Chondrocyte (in vitro differentiated cells): Measurements from ENCODE around the gene GTF2F2. TPM values are rescaled to one million over a fixed set of nuclear protein-coding genes. Genes with fewer than 3 reads are reported as not detected.

Experiments used
- DNase-seq: peaks from one replicate; pipeline ENCODE4 v3.0.0; 2021; ENCODE audit warnings: mixed read lengths, low spot score
- H3K27ac Mint-ChIP-seq: one replicate; pipeline ENCODE4 v1.8.0; 2021; ENCODE audit warnings: mild to moderate bottlenecking, moderate library complexity, mixed read lengths; ENCODE audit not compliant: unreplicated experiment
- H3K27me3 Mint-ChIP-seq: 2 replicates; pipeline ENCODE4 v1.8.0; 2021; ENCODE audit warnings: low read depth, mixed read lengths
- H3K36me3 Mint-ChIP-seq: 2 replicates; pipeline ENCODE4 v1.8.0; 2021; ENCODE audit warnings: low read depth, mixed read lengths
- H3K4me1 Mint-ChIP-seq: 2 replicates; pipeline ENCODE4 v1.8.0; 2021; ENCODE audit warnings: low read depth, mild to moderate bottlenecking, mixed read lengths
- H3K4me3 Mint-ChIP-seq: one replicate; pipeline ENCODE4 v1.8.0; 2021; ENCODE audit warnings: mild to moderate bottlenecking, moderate library complexity, mixed read lengths; ENCODE audit not compliant: unreplicated experiment
- H3K9me3 Mint-ChIP-seq: 2 replicates; pipeline ENCODE4 v1.8.0; 2021; ENCODE audit warnings: low read depth, mixed read lengths
- total RNA-seq: library from RNA; stranded (reverse); gene quantifications from 3 replicates; pipeline ENCODE4 v1.2.1, GENCODE V29; 2021
- TF ChIP-seq, protein P1 (sequence below): fragments of 200-600 bp; sonication (generic); IDR thresholded peaks from 2 replicates; pipeline ENCODE4 v1.5.0; 2021; ENCODE audit warnings: antibody characterized with exemption, mild to moderate bottlenecking, moderate library complexity

Gene GTF2F2
- total RNA-seq, 1 donor from 2014 or later, result 15.6 TPM

DNA sequence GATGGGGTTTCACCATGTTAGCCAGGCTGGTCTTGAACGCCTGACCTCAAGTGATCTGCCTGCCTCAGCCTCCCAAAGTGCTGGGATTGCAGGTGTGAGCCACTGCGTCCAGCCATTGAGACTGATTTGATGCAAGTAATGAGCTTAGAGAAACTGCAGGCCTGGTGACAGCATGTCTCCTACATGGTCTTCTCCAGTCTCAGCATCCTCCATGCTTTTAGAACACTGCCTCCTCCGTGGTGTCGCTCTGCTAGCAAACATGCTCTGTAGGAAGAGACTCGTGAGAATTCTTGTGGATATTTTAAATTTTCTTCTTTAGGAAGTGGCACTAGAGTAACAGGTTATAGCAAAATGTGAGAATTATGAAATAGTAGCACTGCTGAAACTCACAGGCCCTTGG, 183.6 kb downstream of the GTF2F2 start:
- H3K4me1 Mint-ChIP-seq, result no peaks in the 10 kb centered on the region
- no peak for DNase-seq
- H3K27me3 Mint-ChIP-seq, result no peaks in the 10 kb centered on the region
- no peak overlapping the region for H3K27ac Mint-ChIP-seq
- H3K9me3 Mint-ChIP-seq, result no peaks in the 10 kb centered on the region
- H3K4me3 Mint-ChIP-seq, result no peak overlapping the region
- H3K36me3 Mint-ChIP-seq, result no peaks in the 10 kb centered on the region
- TF ChIP-seq, protein P1, sequence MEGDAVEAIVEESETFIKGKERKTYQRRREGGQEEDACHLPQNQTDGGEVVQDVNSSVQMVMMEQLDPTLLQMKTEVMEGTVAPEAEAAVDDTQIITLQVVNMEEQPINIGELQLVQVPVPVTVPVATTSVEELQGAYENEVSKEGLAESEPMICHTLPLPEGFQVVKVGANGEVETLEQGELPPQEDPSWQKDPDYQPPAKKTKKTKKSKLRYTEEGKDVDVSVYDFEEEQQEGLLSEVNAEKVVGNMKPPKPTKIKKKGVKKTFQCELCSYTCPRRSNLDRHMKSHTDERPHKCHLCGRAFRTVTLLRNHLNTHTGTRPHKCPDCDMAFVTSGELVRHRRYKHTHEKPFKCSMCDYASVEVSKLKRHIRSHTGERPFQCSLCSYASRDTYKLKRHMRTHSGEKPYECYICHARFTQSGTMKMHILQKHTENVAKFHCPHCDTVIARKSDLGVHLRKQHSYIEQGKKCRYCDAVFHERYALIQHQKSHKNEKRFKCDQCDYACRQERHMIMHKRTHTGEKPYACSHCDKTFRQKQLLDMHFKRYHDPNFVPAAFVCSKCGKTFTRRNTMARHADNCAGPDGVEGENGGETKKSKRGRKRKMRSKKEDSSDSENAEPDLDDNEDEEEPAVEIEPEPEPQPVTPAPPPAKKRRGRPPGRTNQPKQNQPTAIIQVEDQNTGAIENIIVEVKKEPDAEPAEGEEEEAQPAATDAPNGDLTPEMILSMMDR, result no peak

DNA sequence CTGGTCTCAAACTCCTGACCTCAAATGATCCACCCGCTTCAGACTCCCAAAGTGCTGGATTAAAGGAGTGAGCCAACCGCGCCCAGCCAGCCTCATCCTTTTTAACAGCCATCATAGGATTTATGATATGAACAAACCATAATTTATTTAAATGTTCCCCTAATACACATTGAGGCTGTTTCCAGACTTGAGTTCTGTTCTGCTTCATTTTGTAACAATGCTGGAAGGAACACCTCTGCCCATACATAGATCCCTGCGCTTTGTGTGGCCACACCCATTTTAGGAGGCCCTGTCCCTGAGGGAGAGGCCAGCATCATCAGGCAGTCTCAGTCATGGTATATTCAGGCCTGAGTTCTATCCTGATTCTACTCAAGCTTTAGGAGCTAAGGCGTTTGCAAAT, 184.8 kb downstream of the GTF2F2 start:
- no peak overlapping the region for H3K27ac Mint-ChIP-seq
- peaks cover 5% of the 10 kb centered on the region for H3K4me1 Mint-ChIP-seq
- no peaks in the 10 kb centered on the region for H3K27me3 Mint-ChIP-seq
- DNase-seq, result no peak
- TF ChIP-seq, protein P1, result no peak
- H3K9me3 Mint-ChIP-seq, result no peaks in the 10 kb centered on the region
- H3K36me3 Mint-ChIP-seq, result no peaks in the 10 kb centered on the region
- H3K4me3 Mint-ChIP-seq, result no peak overlapping the region

- Mint-ChIP-seq H3K27ac (no peak overlapping the region), H3K27me3 (no peaks in the 10 kb centered on the region), H3K4me1 (peaks cover 19% of the 10 kb centered on the region), H3K36me3 (no peaks in the 10 kb centered on the region), H3K9me3 (no peaks in the 10 kb centered on the region), H3K4me3 (no peak overlapping the region)
- DNase-seq, result no peak
- TF ChIP-seq, protein P1, result no peak
Observed at GRCh38 chr13:45306966-45307365, 186.7 kb downstream of the GTF2F2 start.

GRCh38 chr13:45310341-45311131, 190.2 kb downstream of the GTF2F2 start:
- Mint-ChIP-seq H3K27me3 (no peaks in the 10 kb centered on the region), H3K4me3 (peak overlapping the region; percentile 75), H3K4me1 (peaks cover 19% of the 10 kb centered on the region), H3K9me3 (no peaks in the 10 kb centered on the region), H3K27ac (no peak overlapping the region), H3K36me3 (no peaks in the 10 kb centered on the region)
- TF ChIP-seq, protein P1, result no peak
- DNase-seq, result no peak

GRCh38 chr13:45314822-45315221, 194.5 kb downstream of the GTF2F2 start:
- TF ChIP-seq, protein P1, result no peak
- DNase-seq, result no peak
- no peak overlapping the region for H3K27ac Mint-ChIP-seq
- H3K9me3 Mint-ChIP-seq, result no peaks in the 10 kb centered on the region
- H3K4me1 Mint-ChIP-seq, result peaks cover 20% of the 10 kb centered on the region
- H3K36me3 Mint-ChIP-seq, result no peaks in the 10 kb centered on the region
- H3K4me3 Mint-ChIP-seq, result no peak overlapping the region
- no peaks in the 10 kb centered on the region for H3K27me3 Mint-ChIP-seq
